Pancreas (tissue), 10 donors: ENCODE data around the gene ARHGEF7. TPM values are rescaled to one million over a fixed set of nuclear protein-coding genes. Genes with fewer than 3 reads are reported as not detected.

ENCODE experiments used
- ATAC-seq, 4 donors: fragments of 200-7000 bp; cut with Tn5 transposase; one replicate each; pipeline versions ENCODE4 v1.8.0 to v1.9.1; 2020; ENCODE audit warnings: mild to moderate bottlenecking in 4 of 4, moderate library complexity in 4 of 4
- DNase-seq, 6 donors: peaks; one replicate each; pipeline ENCODE4 v3.0.0-alpha.2; 2020
- FAIRE-seq: peaks from 2 replicates; lab custom pipeline; 2012; peaks lifted over from hg19 to GRCh38; lab: Jason Lieb, UNC
- H3K27ac ChIP-seq, 4 donors: fragments of 200-600 bp; sonication (generic); 1 replicate in 3 of 4; 2 replicates in 1 of 4; pipeline versions ENCODE4 v1.5.0 to v1.8.0; 2020
- H3K27me3 ChIP-seq, 4 donors: fragments of 200-600 bp; one replicate each; pipeline ENCODE4 v1.8.0; 2021
- H3K36me3 ChIP-seq, 3 donors: fragments of 200-600 bp; sonication (generic) in 1 of 3; one replicate each; pipeline versions ENCODE4 v1.5.0 to v1.8.0; 2020 to 2021
- H3K4me1 ChIP-seq, 3 donors: fragments of 200-600 bp; one replicate each; pipeline ENCODE4 v1.8.0; 2021
- H3K4me3 ChIP-seq, 4 donors: fragments of 200-600 bp; sonication (generic) in 2 of 4; one replicate each; pipeline versions ENCODE4 v1.5.0 to v1.8.0; 2020 to 2021
- H3K9me3 ChIP-seq, 4 donors: fragments of 200-600 bp; one replicate each; pipeline ENCODE4 v1.8.0; 2021
- CTCF ChIP-seq, 4 donors: fragments of 200-600 bp; sonication (generic) in 3 of 4; IDR thresholded peaks; one replicate each; pipeline versions ENCODE4 v1.5.0 to v1.8.0; 2021; ENCODE audit warnings: antibody characterized with exemption in 4 of 4
- WGBS, 2 donors: extraction: QIAGEN DNeasy Blood & Tissue Kit; methylation state at CpG; one replicate each; pipeline ENCODE4 v1.1.7; 2013; 5-methylcytosine and 5-hydroxymethylcytosine counted together
- intact Hi-C, 3 donors: fragments of 100-400 bp; cut with DNase I; formaldehyde crosslinking; loops; one replicate each; pipeline versions ENCODE4 v1.11.1 to v1.14.2; 2022
- polyA plus RNA-seq, 2 donors: library from polyadenylated mRNA; stranded (reverse); fragments of 200-250 nt; gene quantifications; one replicate each; pipeline ENCODE4 v1.2.3, GENCODE V29; 2013
- total RNA-seq, 6 donors: library from RNA; stranded (reverse); fragmentation: NEBNext Ultra II Directional in 4 of 6; extraction: Animal tissue kit (Norgen Biotek cat#: 25700) in 4 of 6; gene quantifications; one replicate each; pipeline versions ENCODE4 v1.2.1 to v1.2.4, GENCODE V29; 2021 to 2023
- donor health status: healthy with polysubstance abuse.
- donor health status: DM: no; HTN: no; CAD: no; lungs with moderate emphysema.
- donor health status: DM: no; HTN: no; CAD: no.
- donor health status: control.
- donor health status: control.
- donor health status: Bipolar disorder and iron deficiency.
- donor health status: DM: yes; HTN: yes; CAD: no.
- donor health status: DM: no; HTN: no; CAD: no.
- donor health status: DM: no; HTN: no; CAD: no.
- donor health status: DM: yes; HTN: yes; CAD: no.

The ARHGEF7 gene
- total and polyA plus RNA-seq, 8 donors = 13.4 to 37.7 (median 22.2) TPM

DNA sequence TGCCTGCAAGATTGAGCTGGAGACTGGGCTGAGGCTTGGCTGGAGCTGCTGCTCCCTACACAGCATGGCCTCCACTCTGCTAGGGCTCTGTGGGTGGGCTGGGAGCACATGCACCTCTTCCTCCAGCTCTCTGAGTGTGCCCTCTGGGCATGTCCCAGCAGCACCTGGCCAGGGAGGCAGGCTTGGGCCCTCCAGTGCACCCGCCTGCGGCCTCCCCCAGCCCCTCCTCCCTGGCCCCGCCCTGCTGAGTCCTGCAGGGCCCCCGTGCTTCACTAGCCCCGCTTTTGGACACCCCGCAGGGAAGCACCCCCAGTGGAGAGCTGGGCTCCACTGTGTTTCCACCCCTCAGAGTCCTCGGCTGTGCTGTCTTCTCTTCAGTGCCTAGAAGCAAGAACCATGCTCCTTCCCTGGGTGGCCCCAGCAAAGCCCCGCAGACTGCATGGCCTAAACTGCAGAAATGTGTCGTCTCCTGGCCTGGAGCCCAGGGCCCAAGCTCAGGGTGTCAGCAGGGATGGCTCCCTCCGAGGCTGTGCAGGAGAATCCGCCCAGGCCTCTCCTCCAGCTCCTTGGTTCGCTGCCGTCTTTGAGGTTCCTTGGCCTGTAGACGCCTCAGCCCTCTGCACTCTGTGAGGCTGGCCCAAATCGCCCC, 200.4 kb downstream of the ARHGEF7 start:
- TF ChIP-seq CTCF (IDR thresholded peaks at IDR 0.05) = no peak
- Histone ChIP-seq H3K27ac (no peak overlapping the region), H3K4me3 (no peak overlapping the region), H3K27me3 (no peaks in the 10 kb centered on the region), H3K36me3 (no peaks in the 10 kb centered on the region), H3K4me1 (no peaks in the 10 kb centered on the region), H3K9me3 (no peaks in the 10 kb centered on the region)
- DNase-seq = no peak
- intact Hi-C loops = no loop called here
- no peak for ATAC-seq
- no peak for FAIRE-seq
- WGBS, 2 donors = 91 to 92% methylated on average over 15 of the region's 15 CpGs

DNA sequence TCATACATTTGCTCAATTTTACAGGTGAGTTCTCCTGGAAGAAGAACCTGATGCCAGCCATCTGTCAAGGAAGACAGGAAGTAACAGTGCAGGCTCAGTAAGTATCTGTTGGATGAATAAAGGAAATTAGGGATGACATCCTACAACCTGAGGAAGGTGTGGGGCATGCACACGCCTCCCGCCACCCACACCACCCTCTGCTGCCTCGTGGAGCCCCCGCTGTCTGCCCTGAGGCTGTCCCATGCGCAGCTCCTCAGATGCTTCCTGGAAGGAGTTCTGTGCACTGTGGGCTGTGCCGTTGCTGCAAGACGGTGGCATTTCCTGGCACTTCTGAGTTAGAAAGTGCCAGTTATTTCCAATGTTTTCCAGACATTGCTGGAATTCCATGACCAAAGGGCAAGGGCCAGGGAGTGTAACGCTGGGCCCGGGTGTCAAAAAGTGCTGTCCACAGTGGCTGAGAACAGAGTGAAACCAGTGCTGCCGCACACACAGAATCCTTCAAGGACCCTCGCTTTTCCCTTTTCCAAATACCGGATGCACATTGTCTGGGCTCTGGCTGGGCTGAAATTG, 201.1 kb downstream of the ARHGEF7 start:
- Histone ChIP-seq H3K27me3 (no peaks in the 10 kb centered on the region), H3K27ac (no peak overlapping the region), H3K4me1 (no peaks in the 10 kb centered on the region), H3K9me3 (no peaks in the 10 kb centered on the region), H3K36me3 (no peaks in the 10 kb centered on the region), H3K4me3 (no peak overlapping the region)
- FAIRE-seq (no peak), DNase-seq (no peak), ATAC-seq (no peak)
- WGBS, 2 donors = 82 to 87% methylated on average over 12 of the region's 12 CpGs
- intact Hi-C loops = no loop called here
- TF ChIP-seq CTCF (IDR thresholded peaks at IDR 0.05) = no peak

DNA sequence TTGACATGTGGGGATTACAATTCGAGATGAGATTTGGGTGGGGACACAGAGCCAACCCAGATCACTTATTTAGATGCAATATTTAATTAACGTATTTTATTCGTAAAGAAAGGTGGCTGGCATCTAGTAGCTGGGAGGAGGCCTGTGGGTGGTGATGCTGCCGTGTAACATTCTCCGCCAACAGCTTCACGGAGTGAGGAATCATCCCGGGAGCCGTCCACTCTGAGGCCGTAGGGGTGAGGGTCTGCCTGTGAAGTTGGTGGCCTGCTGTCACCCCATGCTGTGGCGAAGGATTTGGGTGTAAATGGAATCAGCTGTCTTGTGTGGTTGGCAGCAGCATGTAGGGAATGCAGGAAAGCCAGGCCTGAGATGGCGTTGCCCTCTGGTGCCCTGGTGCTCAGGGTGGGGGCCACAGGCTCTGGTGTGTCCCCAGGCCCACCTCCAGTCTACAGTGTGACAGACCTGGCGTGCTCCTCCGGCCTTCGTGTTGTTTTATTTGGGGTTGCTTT, 202.0 kb downstream of the ARHGEF7 start:
- no peaks in the 10 kb centered on the region for H3K36me3 ChIP-seq
- 92 to 93% methylated on average over 14 of the region's 14 CpGs for WGBS, 2 donors
- ATAC-seq (no peak), FAIRE-seq (no peak), DNase-seq (peak in 1 of 6 donors; percentile 1)
- intact Hi-C loops = no loop called here
- no peak overlapping the region for H3K4me3 ChIP-seq
- no peaks in the 10 kb centered on the region for H3K4me1 ChIP-seq
- H3K27me3 ChIP-seq = no peaks in the 10 kb centered on the region
- TF ChIP-seq CTCF (IDR thresholded peaks at IDR 0.05) = no peak
- H3K27ac ChIP-seq = no peak overlapping the region
- H3K9me3 ChIP-seq = no peaks in the 10 kb centered on the region

DNA sequence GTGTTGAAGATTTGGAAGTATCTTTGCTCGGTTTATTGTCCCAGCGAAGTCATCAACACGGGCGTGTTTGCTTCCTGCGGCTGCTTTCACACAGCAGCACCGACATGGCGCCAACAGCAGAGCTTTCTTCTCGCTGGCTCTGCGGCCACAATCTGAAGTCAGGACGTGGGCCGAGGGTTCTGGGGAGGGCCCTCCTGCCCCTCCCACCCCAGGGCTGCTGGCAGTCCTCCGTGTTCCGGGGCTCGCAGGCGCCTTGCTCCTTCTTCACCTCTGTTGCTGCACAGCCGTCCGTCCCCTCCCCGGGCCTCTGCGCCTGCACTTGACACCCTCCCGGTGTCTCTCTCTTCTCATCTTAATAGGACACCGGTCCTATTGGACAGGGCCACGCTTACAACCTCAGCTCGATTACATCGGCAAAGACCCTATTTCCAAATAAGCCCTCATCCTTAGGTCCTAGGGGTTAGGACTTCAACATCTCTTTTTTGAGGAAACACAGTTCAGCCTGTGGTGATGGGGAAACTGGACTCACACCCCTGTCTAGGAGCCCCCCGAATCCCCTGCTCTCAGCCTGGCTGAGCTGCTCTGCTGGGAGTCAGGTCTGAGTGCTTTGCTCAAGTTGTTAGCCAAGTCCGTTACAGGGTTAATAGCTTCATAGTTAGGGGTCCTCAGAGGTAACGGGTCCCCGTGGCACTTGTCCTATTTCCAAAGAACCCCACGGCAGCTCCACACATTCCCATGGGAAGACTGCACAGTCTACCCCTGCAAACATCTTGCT, 202.6 kb downstream of the ARHGEF7 start:
- no peaks in the 10 kb centered on the region for H3K36me3 ChIP-seq
- intact Hi-C loops = no loop called here
- 89 to 90% methylated on average over 29 of the region's 29 CpGs for WGBS, 2 donors
- FAIRE-seq (no peak), ATAC-seq (no peak), DNase-seq (no peak)
- H3K4me3 ChIP-seq = no peak overlapping the region
- H3K9me3 ChIP-seq = no peaks in the 10 kb centered on the region
- no peaks in the 10 kb centered on the region for H3K4me1 ChIP-seq
- TF ChIP-seq CTCF (IDR thresholded peaks at IDR 0.05) = no peak
- no peak overlapping the region for H3K27ac ChIP-seq
- H3K27me3 ChIP-seq = no peaks in the 10 kb centered on the region
